ENCODE data around the gene ATG7.

The ATG7 gene

DNA sequence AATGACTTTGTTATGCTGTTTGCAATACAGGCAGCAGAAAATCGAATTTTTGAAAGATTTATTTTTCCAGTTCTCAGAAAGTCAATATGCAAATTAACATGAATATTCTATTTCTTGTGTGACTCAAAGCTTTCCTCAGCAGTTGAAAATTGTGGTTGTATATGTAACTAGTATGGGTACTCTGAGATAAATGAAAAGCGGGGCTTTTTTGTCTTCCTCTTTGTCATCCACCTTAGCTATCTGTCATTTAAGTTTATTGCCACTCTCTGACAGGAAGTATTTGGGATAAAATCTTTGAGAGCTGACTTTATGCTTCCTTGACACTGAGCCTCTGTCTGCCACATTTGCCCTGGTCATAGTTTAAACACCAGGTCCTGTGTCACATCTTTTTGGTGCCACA, 91.5 kb downstream of the ATG7 start:
- peaks cover 22% of the 10 kb centered on the region for H3K36me3 ChIP-seq (ENCODE audit: control insufficient read depth, low read length)
- H3K9me3 ChIP-seq (ENCODE audit: control insufficient read depth, insufficient read depth, low read length), result no peaks in the 10 kb centered on the region
- H3K27me3 ChIP-seq (ENCODE audit: control insufficient read depth, low read length), result no peaks in the 10 kb centered on the region
- no peak overlapping the region for H3K4me2 ChIP-seq (ENCODE audit: low read length)
- H3K79me2 ChIP-seq (ENCODE audit: control insufficient read depth, low read length), result no peaks in the 10 kb centered on the region
- no peak overlapping the region for H3K27ac ChIP-seq (ENCODE audit: low read depth, low read length)
- H3F3A ChIP-seq (ENCODE audit: control insufficient read depth, insufficient read depth), result no peaks in the 10 kb centered on the region
- H3K4me1 ChIP-seq (ENCODE audit: control insufficient read depth, low read length), result no peaks in the 10 kb centered on the region
- no peaks in the 10 kb centered on the region for H4K20me1 ChIP-seq (ENCODE audit: control insufficient read depth, insufficient read depth, low read depth, low read length)
- H3K9me2 ChIP-seq (replicated peaks; ENCODE audit: control insufficient read depth, low read length), result no peaks in the 10 kb centered on the region
- TF ChIP-seq, protein P1, sequence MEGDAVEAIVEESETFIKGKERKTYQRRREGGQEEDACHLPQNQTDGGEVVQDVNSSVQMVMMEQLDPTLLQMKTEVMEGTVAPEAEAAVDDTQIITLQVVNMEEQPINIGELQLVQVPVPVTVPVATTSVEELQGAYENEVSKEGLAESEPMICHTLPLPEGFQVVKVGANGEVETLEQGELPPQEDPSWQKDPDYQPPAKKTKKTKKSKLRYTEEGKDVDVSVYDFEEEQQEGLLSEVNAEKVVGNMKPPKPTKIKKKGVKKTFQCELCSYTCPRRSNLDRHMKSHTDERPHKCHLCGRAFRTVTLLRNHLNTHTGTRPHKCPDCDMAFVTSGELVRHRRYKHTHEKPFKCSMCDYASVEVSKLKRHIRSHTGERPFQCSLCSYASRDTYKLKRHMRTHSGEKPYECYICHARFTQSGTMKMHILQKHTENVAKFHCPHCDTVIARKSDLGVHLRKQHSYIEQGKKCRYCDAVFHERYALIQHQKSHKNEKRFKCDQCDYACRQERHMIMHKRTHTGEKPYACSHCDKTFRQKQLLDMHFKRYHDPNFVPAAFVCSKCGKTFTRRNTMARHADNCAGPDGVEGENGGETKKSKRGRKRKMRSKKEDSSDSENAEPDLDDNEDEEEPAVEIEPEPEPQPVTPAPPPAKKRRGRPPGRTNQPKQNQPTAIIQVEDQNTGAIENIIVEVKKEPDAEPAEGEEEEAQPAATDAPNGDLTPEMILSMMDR (IDR thresholded peaks at IDR 0.05; ENCODE audit: low read depth, low read length, poor library complexity, severe bottlenecking), result no peak
- no peak for TF ChIP-seq EZH2phosphoT487 (IDR thresholded peaks at IDR 0.05; ENCODE audit: borderline replicate concordance, low read length)
- no peak overlapping the region for H3K4me3 ChIP-seq (ENCODE audit: low read length)

GRCh38 chr3:11364181-11364580, 92.0 kb downstream of the ATG7 start:
- no peaks in the 10 kb centered on the region for H4K20me1 ChIP-seq (ENCODE audit: control insufficient read depth, insufficient read depth, low read depth, low read length)
- H3K4me2 ChIP-seq (ENCODE audit: low read length), result no peak overlapping the region
- no peaks in the 10 kb centered on the region for H3K79me2 ChIP-seq (ENCODE audit: control insufficient read depth, low read length)
- H3K9me2 ChIP-seq (replicated peaks; ENCODE audit: control insufficient read depth, low read length), result no peaks in the 10 kb centered on the region
- H3K27me3 ChIP-seq (ENCODE audit: control insufficient read depth, low read length), result no peaks in the 10 kb centered on the region
- no peaks in the 10 kb centered on the region for H3F3A ChIP-seq (ENCODE audit: control insufficient read depth, insufficient read depth)
- no peaks in the 10 kb centered on the region for H3K4me1 ChIP-seq (ENCODE audit: control insufficient read depth, low read length)
- no peak overlapping the region for H3K4me3 ChIP-seq (ENCODE audit: low read length)
- peaks cover 22% of the 10 kb centered on the region for H3K36me3 ChIP-seq (ENCODE audit: control insufficient read depth, low read length)
- no peaks in the 10 kb centered on the region for H3K9me3 ChIP-seq (ENCODE audit: control insufficient read depth, insufficient read depth, low read length)
- no peak overlapping the region for H3K27ac ChIP-seq (ENCODE audit: low read depth, low read length)
- no peak for TF ChIP-seq EZH2phosphoT487 (IDR thresholded peaks at IDR 0.05; ENCODE audit: borderline replicate concordance, low read length)
- TF ChIP-seq, protein P1 (IDR thresholded peaks at IDR 0.05; ENCODE audit: low read depth, low read length, poor library complexity, severe bottlenecking), result no peak

GRCh38 chr3:11367143-11367693, 95.0 kb downstream of the ATG7 start:
- TF ChIP-seq, protein P1 (IDR thresholded peaks at IDR 0.05; ENCODE audit: low read depth, low read length, poor library complexity, severe bottlenecking), result no peak
- no peak for TF ChIP-seq EZH2phosphoT487 (IDR thresholded peaks at IDR 0.05; ENCODE audit: borderline replicate concordance, low read length)
- Histone ChIP-seq H3K27me3 (ENCODE audit: control insufficient read depth, low read length) (no peaks in the 10 kb centered on the region), H4K20me1 (ENCODE audit: control insufficient read depth, insufficient read depth, low read depth, low read length) (no peaks in the 10 kb centered on the region), H3K9me3 (ENCODE audit: control insufficient read depth, insufficient read depth, low read length) (no peaks in the 10 kb centered on the region), H3K27ac (ENCODE audit: low read depth, low read length) (no peak overlapping the region), H3K9me2 (replicated peaks; ENCODE audit: control insufficient read depth, low read length) (no peaks in the 10 kb centered on the region), H3K4me2 (ENCODE audit: low read length) (no peak overlapping the region), H3K79me2 (ENCODE audit: control insufficient read depth, low read length) (no peaks in the 10 kb centered on the region), H3F3A (ENCODE audit: control insufficient read depth, insufficient read depth) (no peaks in the 10 kb centered on the region), H3K36me3 (ENCODE audit: control insufficient read depth, low read length) (peaks cover 16% of the 10 kb centered on the region), H3K4me1 (ENCODE audit: control insufficient read depth, low read length) (peaks cover under 1% of the 10 kb centered on the region), H3K4me3 (ENCODE audit: low read length) (no peak overlapping the region)

Measured in DOHH2 (cell line).